Left lung (tissue), 10 donors: Measurements from ENCODE around the gene SLC9A1. TPM values are rescaled to one million over a fixed set of nuclear protein-coding genes. Genes with fewer than 3 reads are reported as not detected.
A peak's percentile ranks its signal among the peaks of the same experiment; 100 is the strongest.

Source experiments
- ATAC-seq: fragments of 200-7000 bp; cut with Tn5 transposase; one replicate; pipeline ENCODE4 v1.9.1; 2020; ENCODE audit warnings: moderate library complexity
- DNase-seq, 4 donors: peaks; one replicate each; pipeline ENCODE4 v3.0.0-alpha.2; 2013 to 2020
- H3K27ac ChIP-seq, 2 donors: fragments of 200-600 bp; sonication (generic) in 1 of 2; one replicate each; pipeline versions ENCODE4 v1.5.0 to v1.8.0; 2020 to 2021
- H3K27me3 ChIP-seq, 2 donors: fragments of 200-600 bp; sonication (generic) in 1 of 2; one replicate each; pipeline versions ENCODE4 v1.5.0 to v1.8.0; 2020 to 2021
- H3K36me3 ChIP-seq, 2 donors: fragments of 200-600 bp; sonication (generic) in 1 of 2; one replicate each; pipeline versions ENCODE4 v1.5.0 to v1.8.0; 2020 to 2021
- H3K4me1 ChIP-seq, 2 donors: fragments of 200-600 bp; one replicate each; pipeline ENCODE4 v1.8.0; 2021
- H3K4me3 ChIP-seq, 2 donors: fragments of 200-600 bp; sonication (generic) in 1 of 2; one replicate each; pipeline versions ENCODE4 v1.5.0 to v1.8.0; 2020 to 2021; ENCODE audit warnings: mild to moderate bottlenecking in 1 of 2
- H3K9me3 ChIP-seq, 2 donors: fragments of 200-600 bp; sonication (generic) in 1 of 2; one replicate each; pipeline versions ENCODE4 v1.5.0 to v1.8.0; 2020 to 2021
- CTCF ChIP-seq, 2 donors: fragments of 200-600 bp; sonication (generic) in 1 of 2; IDR thresholded peaks; one replicate each; pipeline versions ENCODE4 v1.5.0 to v1.8.0; 2021; ENCODE audit warnings: antibody characterized with exemption in 2 of 2
- intact Hi-C, 2 donors: fragments of 100-400 bp; cut with DNase I; formaldehyde crosslinking; loops; one replicate each; pipeline versions ENCODE4 v1.11.2 to v1.14.2; 2022
- polyA plus RNA-seq, 6 donors: library from polyadenylated mRNA; unstranded; fragments of 120-200 nt; gene quantifications; one replicate each; pipeline ENCODE4 v1.2.1, GENCODE V29; 2013; ENCODE audit not compliant: insufficient read length in 6 of 6
- total RNA-seq, 2 donors: library from RNA; stranded (reverse); fragmentation: NEBNext Ultra II Directional; extraction: Animal tissue kit (Norgen Biotek cat#: 25700); gene quantifications; one replicate each; pipeline ENCODE4 v1.2.1, GENCODE V29; 2021
- donor health status: DM: no; HTN: yes; CAD: no.
- donor health status: DM: no; HTN: no; CAD: no.

The SLC9A1 gene
- total and polyA plus RNA-seq, 8 donors, result 16.0 to 63.8 (median 20.4) TPM

- Histone ChIP-seq H3K4me1 (peaks cover 63 to 92% of the 10 kb centered on the region in 2 donors), H3K9me3 (no peaks in the 10 kb centered on the region), H3K4me3 (no peak overlapping the region), H3K27me3 (no peaks in the 10 kb centered on the region), H3K36me3 (peaks cover 0 to 7% of the 10 kb centered on the region in 2 donors), H3K27ac (peak overlapping the region; percentile 76 to 84)
- no peak for DNase-seq
- ATAC-seq, result no peak
- no peak for TF ChIP-seq CTCF (IDR thresholded peaks at IDR 0.05)
- intact Hi-C loops, result no loop called here
Measured at GRCh38 chr1:27114546-27114945, 40.4 kb downstream of the SLC9A1 start.

- no peak overlapping the region for H3K27ac ChIP-seq
- intact Hi-C loops, result no loop called here
- DNase-seq (no peak), ATAC-seq (no peak)
- no peak overlapping the region for H3K4me3 ChIP-seq
- peaks cover 57 to 86% of the 10 kb centered on the region in 2 donors for H3K4me1 ChIP-seq
- no peaks in the 10 kb centered on the region for H3K9me3 ChIP-seq
- TF ChIP-seq CTCF (IDR thresholded peaks at IDR 0.05), result no peak
- no peaks in the 10 kb centered on the region for H3K27me3 ChIP-seq
- peaks cover 0 to 7% of the 10 kb centered on the region in 2 donors for H3K36me3 ChIP-seq
Measured at GRCh38 chr1:27113861-27114260, 41.1 kb downstream of the SLC9A1 start.

- no peaks in the 10 kb centered on the region for H3K27me3 ChIP-seq
- H3K4me1 ChIP-seq, result peaks cover 40 to 68% of the 10 kb centered on the region in 2 donors
- intact Hi-C loops, result no loop called here
- H3K9me3 ChIP-seq, result no peaks in the 10 kb centered on the region
- peak in 3 of 4 donors; percentile 57 to 93 (median 93) for DNase-seq
- TF ChIP-seq CTCF (IDR thresholded peaks at IDR 0.05), result peak; percentile 10 to 47
- peaks cover 0 to 7% of the 10 kb centered on the region in 2 donors for H3K36me3 ChIP-seq
- peak; percentile 88 for ATAC-seq
- H3K27ac ChIP-seq, result peak overlapping the region; percentile 63 to 85
- no peak overlapping the region for H3K4me3 ChIP-seq
Measured at GRCh38 chr1:27111626-27112573, 43.0 kb downstream of the SLC9A1 start.

- peaks cover 20 to 41% of the 10 kb centered on the region in 2 donors for H3K4me1 ChIP-seq
- no peak overlapping the region for H3K4me3 ChIP-seq
- H3K36me3 ChIP-seq, result peaks cover 0 to 33% of the 10 kb centered on the region in 2 donors
- H3K27ac ChIP-seq, result no peak overlapping the region
- intact Hi-C loops, result loop anchor here in 1 of 2 donors (10.0 kb wide), 1 partner anchor 276 kb away; the partner anchor contains the start of gene CD164L2
- H3K9me3 ChIP-seq, result no peaks in the 10 kb centered on the region
- peak in 1 of 2 donors; percentile 19 for TF ChIP-seq CTCF (IDR thresholded peaks at IDR 0.05)
- no peak for DNase-seq
- ATAC-seq, result no peak
- no peaks in the 10 kb centered on the region for H3K27me3 ChIP-seq
Measured at GRCh38 chr1:27109103-27109822, 45.7 kb downstream of the SLC9A1 start.
